Spleen (tissue), 11 donors: ENCODE results near the gene PDXK. TPM values are rescaled to one million over a fixed set of nuclear protein-coding genes. Genes with fewer than 3 reads are reported as not detected.
"Not testable (repeated sequence)": the region's sequence is repeated elsewhere in the genome, so short reads cannot be mapped to it uniquely, and the experiment has no call there.

Experiments used
- DNase-seq: peaks from one replicate; pipeline ENCODE4 v3.0.0-alpha.2; 2020
- H3K27ac ChIP-seq, 8 donors: fragments of 200-600 bp; sonication (generic) in 7 of 8; 1 replicate in 4 of 8; 2 replicates in 4 of 8; pipeline versions ENCODE4 v1.5.0 to v1.8.0; 2016 to 2021; ENCODE audit warnings: inconsistent platforms in 4 of 8, mild to moderate bottlenecking in 4 of 8, moderate library complexity in 1 of 8
- H3K27me3 ChIP-seq, 7 donors: fragments of 200-600 bp; sonication (generic) in 6 of 7; replicated peaks in 1 of 7; 1 replicate in 4 of 7; 2 replicates in 3 of 7; pipeline versions ENCODE4 v1.5.0 to v1.8.0; 2016 to 2021; ENCODE audit warnings: inconsistent platforms in 3 of 7, mild to moderate bottlenecking in 1 of 7
- H3K36me3 ChIP-seq, 6 donors: fragments of 200-600 bp; sonication (generic) in 5 of 6; 1 replicate in 4 of 6; 2 replicates in 2 of 6; pipeline versions ENCODE4 v1.5.0 to v1.8.0; 2016 to 2021; ENCODE audit warnings: inconsistent platforms in 2 of 6
- H3K4me1 ChIP-seq, 6 donors: fragments of 200-600 bp; sonication (generic) in 5 of 6; 1 replicate in 3 of 6; 2 replicates in 3 of 6; pipeline versions ENCODE4 v1.5.0 to v1.8.0; 2016 to 2021; ENCODE audit warnings: inconsistent platforms in 3 of 6
- H3K4me3 ChIP-seq, 8 donors: fragments of 200-600 bp; sonication (generic) in 7 of 8; 1 replicate in 4 of 8; 2 replicates in 4 of 8; pipeline versions ENCODE4 v1.5.0 to v1.8.0; 2016 to 2021; ENCODE audit warnings: inconsistent platforms in 4 of 8, mild to moderate bottlenecking in 4 of 8, moderate library complexity in 2 of 8
- H3K9me3 ChIP-seq, 8 donors: fragments of 200-600 bp; sonication (generic) in 7 of 8; 1 replicate in 4 of 8; 2 replicates in 4 of 8; pipeline versions ENCODE4 v1.5.0 to v1.8.0; 2016 to 2021; ENCODE audit warnings: inconsistent platforms in 4 of 8
- POLR2A ChIP-seq, 3 donors: fragments of 450-650 bp; IDR thresholded peaks; one replicate each; pipeline ENCODE4 v1.5.1; 2017; ENCODE audit warnings: antibody characterized with exemption in 3 of 3, mild to moderate bottlenecking in 1 of 3
- POLR2AphosphoS5 ChIP-seq, 3 donors: sonication (generic); formaldehyde crosslinking; IDR thresholded peaks; one replicate each; pipeline ENCODE4 v1.5.1; 2017; ENCODE audit warnings: antibody characterized with exemption in 3 of 3
- WGBS, 5 donors: extraction: QIAGEN DNeasy Blood & Tissue Kit in 3 of 5; methylation state at CpG; one replicate each; pipeline versions ENCODE4 v1.1.5 to v1.1.7; 2013 to 2018; 5-methylcytosine and 5-hydroxymethylcytosine counted together
- intact Hi-C: fragments of 100-400 bp; cut with DNase I; formaldehyde crosslinking; loops from one replicate; pipeline ENCODE4 v1.15.0; 2023; ENCODE audit warnings: low total_unique reads
- polyA plus RNA-seq, 3 donors: library from polyadenylated mRNA; stranded (reverse); fragments of 200-250 nt; gene quantifications; one replicate each; pipeline ENCODE4 v1.2.1, GENCODE V29; 2013
- total RNA-seq, 7 donors: library from RNA; depleted of rRNA in 3 of 7; stranded (reverse); fragments of >200 nt in 3 of 7; fragmentation: NEBNext Ultra II Directional in 4 of 7; extraction: Animal tissue kit (Norgen Biotek cat#: 25700) in 4 of 7; gene quantifications; one replicate each; pipeline versions ENCODE4 v1.1.0 to v1.2.1, GENCODE V29; 2016 to 2021
- TF ChIP-seq, protein P1 (sequence below), 11 experiments: fragments of 200-600 bp in 7 of 11; fragments of 450-650 bp in 4 of 11; sonication (generic) in 4 of 11; IDR thresholded peaks in 8 of 11; conservative IDR thresholded peaks in 3 of 11; 1 replicate in 7 of 11; 2 replicates in 4 of 11; pipeline versions ENCODE4 v1.4.0 to v1.8.0; 2016 to 2021; ENCODE audit warnings: antibody characterized with exemption in 11 of 11, inconsistent platforms in 4 of 11, mild to moderate bottlenecking in 1 of 11
- donor health status: healthy with polysubstance abuse.
- donor health status: DM: no; HTN: no; CAD: no; lungs with moderate emphysema.
- donor health status: DM: no; HTN: no; CAD: no.
- donor health status: Bipolar disorder and iron deficiency.
- donor health status: healthy.
- donor health status: DM: no; HTN: no; CAD: no.
- donor health status: DM: yes; HTN: yes; CAD: no.

Gene PDXK
- total and polyA plus RNA-seq, 10 donors = 17.9 to 82.9 (median 51.0) TPM

DNA sequence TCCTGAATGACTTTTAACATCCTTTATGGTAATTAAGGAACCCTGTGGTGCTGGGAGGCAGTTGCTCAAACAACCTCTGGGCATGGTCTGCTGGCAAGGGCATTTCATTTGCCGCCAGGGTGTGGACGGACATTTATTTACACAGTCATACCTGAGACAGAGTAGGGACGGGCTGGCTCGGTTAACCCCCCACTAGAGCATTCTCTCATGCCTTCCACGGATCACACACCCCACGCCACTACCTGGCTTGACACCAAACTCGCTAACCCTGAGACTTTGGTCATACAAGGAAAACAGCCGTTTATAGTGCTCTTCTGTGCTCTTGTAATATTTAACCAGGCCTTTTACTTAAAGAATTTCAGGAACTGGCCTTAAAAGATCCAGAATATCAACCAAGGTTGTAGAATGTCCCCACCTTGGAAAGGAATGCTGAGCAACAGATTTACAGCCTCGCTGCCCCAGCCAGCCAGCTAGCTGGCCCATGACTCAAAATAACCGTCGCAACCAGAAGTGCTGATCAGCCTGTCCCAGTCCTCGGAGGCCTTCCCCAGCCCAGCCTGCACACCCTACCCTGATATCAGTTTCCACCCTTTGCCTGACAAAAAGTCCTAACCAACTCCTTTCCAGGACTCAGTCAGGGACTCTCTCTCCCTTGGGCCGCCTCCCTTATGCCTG lies 6.5 kb upstream of the PDXK start:
- no peak for DNase-seq
- peaks cover 0 to 3% (median 0%) of the 10 kb centered on the region in 7 donors for H3K27me3 ChIP-seq
- H3K9me3 ChIP-seq = peaks cover 0 to 5% (median 0%) of the 10 kb centered on the region in 8 donors
- TF ChIP-seq, protein P1, sequence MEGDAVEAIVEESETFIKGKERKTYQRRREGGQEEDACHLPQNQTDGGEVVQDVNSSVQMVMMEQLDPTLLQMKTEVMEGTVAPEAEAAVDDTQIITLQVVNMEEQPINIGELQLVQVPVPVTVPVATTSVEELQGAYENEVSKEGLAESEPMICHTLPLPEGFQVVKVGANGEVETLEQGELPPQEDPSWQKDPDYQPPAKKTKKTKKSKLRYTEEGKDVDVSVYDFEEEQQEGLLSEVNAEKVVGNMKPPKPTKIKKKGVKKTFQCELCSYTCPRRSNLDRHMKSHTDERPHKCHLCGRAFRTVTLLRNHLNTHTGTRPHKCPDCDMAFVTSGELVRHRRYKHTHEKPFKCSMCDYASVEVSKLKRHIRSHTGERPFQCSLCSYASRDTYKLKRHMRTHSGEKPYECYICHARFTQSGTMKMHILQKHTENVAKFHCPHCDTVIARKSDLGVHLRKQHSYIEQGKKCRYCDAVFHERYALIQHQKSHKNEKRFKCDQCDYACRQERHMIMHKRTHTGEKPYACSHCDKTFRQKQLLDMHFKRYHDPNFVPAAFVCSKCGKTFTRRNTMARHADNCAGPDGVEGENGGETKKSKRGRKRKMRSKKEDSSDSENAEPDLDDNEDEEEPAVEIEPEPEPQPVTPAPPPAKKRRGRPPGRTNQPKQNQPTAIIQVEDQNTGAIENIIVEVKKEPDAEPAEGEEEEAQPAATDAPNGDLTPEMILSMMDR (IDR thresholded peaks at IDR 0.05 in 8 of 11, conservative IDR thresholded peaks at IDR 0.05 in 3 of 11) = no peak
- TF ChIP-seq POLR2AphosphoS5 (IDR thresholded peaks at IDR 0.05) = no peak
- TF ChIP-seq POLR2A (IDR thresholded peaks at IDR 0.05) = no peak
- no peak overlapping the region for H3K27ac ChIP-seq
- 79 to 89% (median 82%) methylated on average over 13 of the region's 13 CpGs for WGBS, 5 donors
- intact Hi-C loops = no loop called here
- no peaks in the 10 kb centered on the region for H3K36me3 ChIP-seq
- peaks cover 0 to 14% (median 8%) of the 10 kb centered on the region in 6 donors for H3K4me1 ChIP-seq
- no peak overlapping the region for H3K4me3 ChIP-seq

DNA sequence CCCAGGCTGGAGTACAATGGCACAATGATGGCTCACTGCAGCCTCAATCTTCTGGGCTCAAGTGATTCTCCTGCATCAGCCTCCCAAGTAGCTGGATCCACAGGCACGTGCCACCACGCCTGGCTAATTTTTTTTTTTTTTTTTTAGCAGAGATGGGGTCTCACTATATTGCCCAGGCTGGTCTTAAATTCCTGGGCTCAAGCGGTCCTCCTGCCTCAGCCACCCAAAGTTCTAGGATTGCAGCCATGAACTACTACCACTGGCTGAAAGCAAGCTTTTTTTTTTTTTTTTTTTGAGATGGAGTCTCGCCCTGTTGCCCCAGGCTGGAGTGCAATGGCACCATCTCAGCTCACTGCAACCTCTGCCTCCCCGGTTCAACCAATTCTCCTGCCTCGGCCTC lies 5.8 kb upstream of the PDXK start:
- H3K4me3 ChIP-seq, H3K27ac ChIP-seq, H3K36me3 ChIP-seq, intact Hi-C loops, H3K9me3 ChIP-seq, H3K27me3 ChIP-seq, DNase-seq: not testable (repeated sequence)
- peaks cover 0 to 21% (median 11%) of the 10 kb centered on the region in 6 donors for H3K4me1 ChIP-seq
- 93 to 97% (median 94%) methylated on average over 6 of the region's 6 CpGs for WGBS, 5 donors

DNA sequence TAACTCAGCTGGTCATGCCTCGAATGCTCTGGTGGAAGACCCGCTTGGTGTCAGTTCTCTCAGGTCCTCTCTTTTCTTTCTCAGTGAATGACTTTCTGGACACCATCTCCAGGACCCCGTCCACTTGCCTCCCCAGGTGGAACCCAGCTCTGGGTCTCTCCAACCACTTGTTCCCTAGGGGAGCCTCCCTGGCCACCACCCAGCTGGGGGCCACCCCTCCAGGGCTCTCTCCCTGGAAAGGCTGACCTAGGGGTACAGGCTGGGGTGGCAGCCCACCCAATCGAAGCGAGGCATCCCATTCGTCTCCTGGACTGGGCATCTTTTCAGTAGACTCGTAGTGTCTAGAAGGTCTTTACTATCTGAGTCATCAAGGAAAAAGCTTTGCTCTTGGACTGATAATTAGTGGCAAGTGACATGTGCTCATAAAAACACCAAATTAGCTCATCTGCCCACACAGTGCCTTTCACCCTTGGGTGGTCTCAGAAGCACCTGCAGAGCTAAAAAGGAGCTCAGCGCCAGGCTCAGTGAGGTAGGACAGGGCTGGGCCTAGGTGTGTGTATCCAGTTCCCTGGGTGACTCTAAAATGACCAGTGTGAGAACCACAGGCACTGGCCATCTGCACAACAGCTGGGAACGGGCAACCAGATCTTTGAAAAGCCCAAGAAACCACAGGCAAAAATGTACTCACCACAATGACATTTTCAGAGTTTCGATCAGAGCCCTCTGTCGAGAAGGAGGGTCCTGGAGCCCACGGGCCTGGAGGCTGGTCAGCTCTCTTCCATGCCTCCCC lies 2.4 kb upstream of the PDXK start:
- 52 to 69% (median 59%) methylated on average over 12 of the region's 12 CpGs for WGBS, 5 donors
- intact Hi-C loops = loop anchor here (5.0 kb wide), 1 partner anchor 49 kb away; no protein-coding TSS in a partner anchor
- peaks cover 17 to 47% (median 36%) of the 10 kb centered on the region in 6 donors for H3K4me1 ChIP-seq
- peaks cover 0 to 9% (median 0%) of the 10 kb centered on the region in 7 donors for H3K27me3 ChIP-seq
- H3K4me3 ChIP-seq = no peak overlapping the region
- DNase-seq = no peak
- peak overlapping the region in 1 of 8 donors; percentile 27 for H3K27ac ChIP-seq
- H3K9me3 ChIP-seq = no peaks in the 10 kb centered on the region
- no peaks in the 10 kb centered on the region for H3K36me3 ChIP-seq
- TF ChIP-seq, protein P1 (IDR thresholded peaks at IDR 0.05 in 8 of 11, conservative IDR thresholded peaks at IDR 0.05 in 3 of 11) = no peak
- no peak for TF ChIP-seq POLR2A (IDR thresholded peaks at IDR 0.05)
- peak in 1 of 3 donors; percentile 22 for TF ChIP-seq POLR2AphosphoS5 (IDR thresholded peaks at IDR 0.05)

DNA sequence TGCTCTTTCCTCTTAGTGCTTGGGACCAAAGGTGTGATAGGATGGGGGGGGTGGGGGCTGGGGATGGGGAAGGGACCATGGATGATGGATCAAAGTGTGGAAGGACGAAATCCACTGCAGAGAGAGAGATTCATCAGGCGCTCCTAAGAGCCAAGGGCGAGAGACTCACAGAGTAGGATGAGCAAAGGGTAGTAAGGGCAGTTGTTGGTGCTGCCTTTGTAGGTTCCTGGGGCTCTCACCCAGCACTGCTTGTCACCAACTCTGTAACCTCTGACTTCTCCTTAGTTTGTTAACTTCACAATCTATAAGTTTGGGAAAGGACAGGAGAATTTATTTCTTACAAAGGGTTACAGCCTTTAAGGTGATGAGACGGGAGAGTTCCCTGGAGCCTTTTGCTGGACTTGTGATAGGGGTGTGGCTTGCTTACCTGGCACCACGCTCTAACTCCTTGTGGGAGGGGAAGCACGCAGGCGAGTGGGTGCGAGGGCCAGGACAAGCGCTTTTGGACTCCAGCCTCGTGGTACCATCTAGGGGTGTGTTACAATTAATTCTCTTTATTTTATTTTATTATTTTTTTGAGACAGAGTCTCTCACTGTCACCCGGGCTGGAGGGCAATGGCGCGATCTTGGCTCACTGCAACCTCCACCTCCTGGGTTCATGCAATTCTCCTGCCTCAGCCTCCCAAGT lies 1.6 kb upstream of the PDXK start:
- peaks cover 0 to 8% (median 0%) of the 10 kb centered on the region in 7 donors for H3K27me3 ChIP-seq
- H3K4me1 ChIP-seq = peaks cover 19 to 55% (median 43%) of the 10 kb centered on the region in 6 donors
- WGBS, 5 donors = 80 to 93% (median 89%) methylated on average over 13 of the region's 13 CpGs
- TF ChIP-seq POLR2A (IDR thresholded peaks at IDR 0.05) (no peak), POLR2AphosphoS5 (IDR thresholded peaks at IDR 0.05) (no peak)
- TF ChIP-seq, protein P1 (IDR thresholded peaks at IDR 0.05 in 8 of 11, conservative IDR thresholded peaks at IDR 0.05 in 3 of 11) = no peak
- H3K36me3 ChIP-seq = no peaks in the 10 kb centered on the region
- intact Hi-C loops = loop anchor here (5.0 kb wide), 1 partner anchor 50 kb away; no protein-coding TSS in a partner anchor
- no peak overlapping the region for H3K4me3 ChIP-seq
- H3K27ac ChIP-seq = peak overlapping the region in 1 of 8 donors; percentile 5
- H3K9me3 ChIP-seq = no peaks in the 10 kb centered on the region
- no peak for DNase-seq
